UCSD-AML1 (cell line): ENCODE data around the gene S100A13.

Experiments
- DNase-seq: peaks from one replicate; lab custom pipeline; 2025; ENCODE audit not compliant: unreplicated experiment; lab: John Stamatoyannopoulos, UW

The S100A13 gene

DNA sequence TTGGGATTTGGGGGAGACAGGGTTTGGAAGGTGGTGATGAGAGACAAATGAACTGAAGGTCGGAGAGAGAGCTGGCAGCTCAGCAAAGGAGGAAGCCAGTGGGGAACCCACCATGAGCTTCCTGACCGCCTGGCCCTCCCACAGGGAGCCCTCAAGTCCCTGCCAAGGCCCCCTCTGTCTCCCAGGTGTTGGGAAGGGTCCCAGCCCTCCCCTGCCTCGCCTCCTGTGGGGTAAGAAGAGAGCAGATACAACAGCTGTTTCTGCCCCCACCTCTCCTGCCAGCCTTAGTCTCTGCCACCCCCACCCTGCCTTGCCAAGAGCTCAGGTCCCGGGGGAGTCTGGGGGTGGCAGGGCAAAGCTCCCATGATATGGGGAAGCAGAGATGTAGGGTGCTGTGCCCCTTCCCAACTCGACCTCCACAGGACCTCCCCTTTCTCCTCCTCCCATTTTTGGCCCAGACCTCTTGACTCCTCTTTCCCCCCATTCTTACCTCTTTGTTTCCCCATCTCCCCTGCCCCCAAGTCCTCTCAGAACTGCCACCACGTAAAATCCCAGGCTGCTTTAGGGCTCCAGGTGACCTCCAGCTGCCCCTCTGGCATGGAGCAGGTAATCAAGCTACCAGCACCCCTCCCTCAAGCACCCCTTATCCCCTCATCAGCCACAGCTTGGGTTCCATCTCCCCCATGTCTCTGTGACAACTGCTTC lies 1.5 kb upstream of the S100A13 start:
- DNase-seq: no peak

DNA sequence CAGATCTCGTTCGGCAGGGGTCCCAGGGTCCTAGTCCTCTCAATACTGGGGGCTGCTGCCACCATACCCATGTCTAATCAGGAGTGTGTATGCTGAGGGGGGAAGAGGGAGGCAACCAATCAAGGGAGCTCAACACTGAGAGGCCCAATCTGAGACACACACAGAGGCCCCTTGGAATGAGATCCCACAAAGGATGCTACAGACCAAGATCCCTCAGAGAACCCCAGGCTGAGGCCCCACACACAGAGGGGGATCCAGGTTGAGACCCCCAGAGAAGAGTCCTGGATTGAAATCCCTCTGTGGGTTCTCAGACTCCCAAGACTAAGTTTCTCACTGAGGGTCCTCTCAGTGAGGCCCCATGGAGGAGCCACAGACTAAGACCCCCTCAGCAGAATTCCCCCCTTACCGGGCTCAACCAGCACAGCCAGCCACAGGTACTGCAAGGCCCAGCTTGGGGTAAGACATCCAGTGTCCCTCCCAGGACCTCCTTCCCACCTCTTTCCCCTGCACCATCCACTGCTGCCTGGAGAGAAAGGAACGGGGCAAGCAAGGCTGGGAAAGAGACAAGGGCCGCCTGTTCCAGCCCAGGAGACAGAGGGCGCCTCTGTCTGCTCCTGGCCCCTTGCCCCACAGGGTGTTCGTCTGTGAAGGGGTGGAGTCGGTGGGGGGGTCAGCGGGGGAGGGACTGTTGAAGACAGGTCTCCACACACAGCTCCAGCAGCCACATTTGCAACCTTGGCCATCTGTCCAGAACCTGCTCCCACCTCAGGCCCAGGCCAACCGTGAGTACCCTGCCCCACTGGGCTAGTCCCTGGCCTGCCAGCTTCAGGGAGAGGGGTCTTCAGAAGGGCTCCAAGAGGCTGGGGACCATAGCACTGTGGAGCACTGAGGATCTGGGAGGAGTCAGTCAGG lies 666 bp upstream of the S100A13 start, which contains the start of gene S100A1:
TSS of gene S100A1 (plus strand) at position 720 of the 912 bp plus-strand sequence. CDS start 2,088 bp downstream, outside the sequence.
- peak; percentile 29 for DNase-seq

DNA sequence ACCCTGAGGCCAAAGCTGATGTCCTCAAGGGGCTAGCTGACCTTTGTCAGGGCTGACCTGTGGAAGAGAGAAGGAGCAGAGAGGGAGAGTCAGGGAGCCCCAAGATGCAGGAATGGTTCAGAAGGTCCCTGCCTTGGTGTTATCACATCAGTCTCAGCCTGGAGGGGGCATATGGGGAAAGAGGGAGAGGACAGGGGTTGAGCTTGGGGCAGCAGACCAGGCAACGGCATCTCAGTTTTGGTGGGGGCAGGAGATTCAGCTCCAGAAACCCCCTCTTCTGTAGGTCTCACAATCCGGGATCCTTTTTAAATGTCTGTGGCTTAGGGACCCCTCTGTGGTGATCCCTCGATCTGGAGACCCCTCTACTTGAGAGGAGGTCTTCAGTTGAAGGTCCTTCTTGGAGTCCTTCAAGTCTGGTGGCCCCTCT lies 815 bp downstream of the S100A13 start:
- DNase-seq: no peak

DNA sequence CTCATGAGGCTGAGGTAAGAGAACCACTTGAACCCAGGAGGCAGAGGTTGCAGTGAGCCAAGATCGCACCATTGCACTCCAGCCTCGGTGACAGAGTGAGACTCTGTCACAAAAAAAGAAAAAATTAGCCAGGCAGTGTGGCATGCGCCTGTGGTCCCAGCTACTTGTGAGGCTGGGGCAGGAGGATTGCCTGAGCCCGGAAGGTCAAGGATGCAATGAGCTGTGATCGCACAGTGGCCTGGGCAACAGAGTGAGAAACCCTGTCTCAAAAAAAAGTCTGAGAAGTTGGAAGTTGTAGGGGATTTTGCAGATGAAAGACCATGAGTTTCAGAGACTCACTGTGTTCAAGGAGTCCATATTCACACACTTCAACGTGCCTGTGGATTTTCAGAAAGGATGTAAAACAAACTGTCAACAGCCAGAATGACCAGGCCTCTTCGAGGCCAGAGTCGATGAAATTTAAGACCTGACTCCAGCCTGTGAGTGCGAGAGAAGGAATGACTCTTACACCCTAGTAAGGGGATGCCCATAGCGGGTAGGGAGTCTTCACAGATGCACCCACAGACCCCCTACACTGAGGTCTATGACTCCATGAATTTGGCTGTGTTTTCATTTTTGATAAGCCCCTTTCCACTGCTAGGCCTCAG lies 2.2 kb downstream of the S100A13 start:
- no peak for DNase-seq

DNA sequence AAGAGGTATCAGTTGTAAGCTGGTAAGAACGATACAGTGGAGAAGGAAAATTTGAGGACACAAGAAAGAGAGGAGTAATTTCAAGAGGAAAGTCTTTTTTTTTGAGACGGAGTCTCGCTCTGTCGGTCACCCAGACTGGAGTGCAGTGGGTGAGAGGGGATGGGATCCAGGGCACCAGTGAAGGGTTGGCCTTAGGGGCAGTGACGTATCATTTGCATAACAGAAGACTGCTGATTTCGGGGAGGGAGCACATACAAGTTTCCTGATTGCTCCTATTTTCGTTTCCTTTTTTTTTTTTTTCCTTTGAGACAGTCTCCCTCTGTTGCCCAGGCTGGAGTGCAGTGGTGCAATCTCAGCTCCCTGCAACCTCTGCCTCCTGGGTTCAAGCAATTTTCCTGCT lies 4.2 kb downstream of the S100A13 start:
- no peak for DNase-seq

DNA sequence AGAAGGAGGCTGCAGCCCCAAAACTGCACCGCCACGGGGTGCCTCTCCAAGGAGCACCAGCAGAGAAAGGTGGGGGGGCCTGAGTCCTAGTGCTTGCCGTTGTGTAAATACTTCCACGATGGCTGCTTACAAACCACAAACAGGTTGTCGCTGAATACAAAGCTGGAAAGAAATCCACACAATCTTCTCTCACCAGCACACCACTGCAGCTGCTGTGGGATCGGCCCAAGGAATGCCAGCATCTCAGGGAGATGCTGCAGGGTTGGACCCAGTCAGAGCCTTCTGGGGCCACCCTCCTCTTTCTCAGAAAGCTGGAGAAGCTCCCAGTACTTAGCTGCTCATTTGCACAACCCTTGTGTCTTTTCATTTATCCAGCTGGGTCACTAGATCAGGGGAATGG lies 8.1 kb downstream of the S100A13 start:
- DNase-seq: no peak

DNA sequence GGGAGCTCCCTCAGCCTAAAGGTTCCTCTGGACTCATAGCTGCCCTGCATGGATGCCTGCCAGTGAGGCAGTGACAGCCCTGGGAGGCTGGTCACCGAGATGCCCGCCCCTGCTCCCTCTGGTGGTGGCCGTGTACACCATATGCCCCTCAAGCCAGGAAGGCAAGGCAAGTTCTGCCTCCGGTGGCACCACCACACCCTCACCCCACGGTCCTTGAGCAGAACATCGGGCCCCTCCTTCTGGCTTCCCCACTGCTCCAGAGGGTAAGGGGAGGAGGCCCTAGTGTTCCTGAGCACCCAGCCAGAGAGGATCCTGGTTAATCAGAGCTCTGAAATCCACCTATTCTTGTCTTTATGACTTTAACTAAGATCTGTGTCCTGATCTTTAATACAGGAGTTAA lies 9.6 kb downstream of the S100A13 start:
- peak; percentile 79 for DNase-seq

DNA sequence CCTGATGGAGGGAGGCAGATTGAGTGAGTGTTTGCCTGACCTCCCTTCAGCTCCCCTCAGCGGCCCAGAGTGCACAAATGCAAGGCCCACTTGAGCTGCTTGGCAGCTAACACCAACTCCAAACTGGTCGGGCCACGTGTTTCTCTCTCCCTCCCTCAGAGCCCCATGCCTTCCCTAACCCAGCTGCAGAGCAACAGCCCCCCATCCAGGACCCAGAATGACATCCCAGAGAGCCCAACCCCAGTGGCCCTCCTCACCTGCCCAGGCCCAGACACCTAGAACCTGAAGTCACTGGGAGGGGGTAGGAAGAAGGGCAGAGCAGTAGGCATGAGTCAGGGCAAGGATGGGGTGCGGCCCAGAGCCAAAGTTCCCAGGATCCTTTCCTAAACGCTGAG lies 10.4 kb downstream of the S100A13 start:
- DNase-seq: no peak

DNA sequence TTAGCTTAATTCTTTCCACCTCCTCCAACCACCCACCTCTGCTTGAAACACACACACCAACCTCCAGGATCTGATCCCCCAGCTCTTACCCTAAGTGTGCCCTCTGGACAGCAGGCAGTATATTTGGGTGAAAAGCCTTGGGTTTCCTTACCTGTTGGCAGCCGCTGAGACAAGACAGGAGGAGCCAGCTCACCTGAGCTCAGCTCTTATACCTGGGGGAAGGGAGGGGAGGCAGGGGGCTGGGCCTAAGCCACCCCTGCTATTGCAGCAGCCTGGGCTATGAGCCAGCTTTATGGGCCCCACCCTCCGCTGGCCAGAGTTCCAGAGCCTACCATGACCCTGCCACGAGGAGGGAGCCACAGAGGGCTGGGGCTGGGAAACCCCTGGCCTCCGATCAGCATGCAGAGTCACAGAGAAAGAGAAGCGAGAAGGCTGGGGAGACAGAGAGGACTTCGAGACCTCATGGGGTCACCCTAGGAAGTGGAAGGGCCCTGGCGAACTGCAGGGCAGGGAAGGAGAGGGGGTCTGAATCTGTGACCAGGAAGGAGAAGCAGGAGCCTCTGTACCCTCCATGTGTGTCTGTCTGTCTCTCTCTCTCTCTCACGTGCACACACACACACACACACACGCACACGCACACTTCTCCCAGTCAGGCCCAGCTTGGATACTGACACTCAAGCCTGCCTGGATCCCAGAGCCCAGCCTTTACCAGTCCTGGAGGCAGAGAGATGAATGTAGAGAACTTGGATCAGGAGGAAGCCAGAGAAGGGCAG lies 11.0 kb downstream of the S100A13 start, which contains the start of gene S100A14:
TSS of gene S100A14 (minus strand) at position 182 of the 773 bp plus-strand sequence. CDS start 467 bp downstream, outside the sequence.
- no peak for DNase-seq

DNA sequence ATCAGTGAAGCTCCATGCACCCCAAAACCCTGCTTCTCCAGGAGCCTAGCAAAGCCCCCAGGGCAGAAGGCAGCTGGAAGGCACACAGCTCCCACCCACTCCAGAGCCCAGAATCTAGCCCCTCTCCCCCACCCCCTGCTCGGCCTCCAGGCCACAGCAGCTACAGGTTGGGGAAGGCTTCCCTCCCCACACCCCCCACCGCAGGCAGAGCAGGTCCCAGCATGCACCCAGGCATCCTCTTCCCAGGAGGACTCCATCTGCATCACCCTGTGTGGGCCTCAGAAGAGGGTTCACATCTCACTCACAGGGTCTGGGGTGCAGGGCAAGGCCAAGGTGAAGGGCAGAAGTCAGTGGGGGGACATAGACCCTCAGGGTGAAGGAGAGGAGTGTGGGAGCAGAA lies 11.9 kb downstream of the S100A13 start:
- DNase-seq: no peak

DNA sequence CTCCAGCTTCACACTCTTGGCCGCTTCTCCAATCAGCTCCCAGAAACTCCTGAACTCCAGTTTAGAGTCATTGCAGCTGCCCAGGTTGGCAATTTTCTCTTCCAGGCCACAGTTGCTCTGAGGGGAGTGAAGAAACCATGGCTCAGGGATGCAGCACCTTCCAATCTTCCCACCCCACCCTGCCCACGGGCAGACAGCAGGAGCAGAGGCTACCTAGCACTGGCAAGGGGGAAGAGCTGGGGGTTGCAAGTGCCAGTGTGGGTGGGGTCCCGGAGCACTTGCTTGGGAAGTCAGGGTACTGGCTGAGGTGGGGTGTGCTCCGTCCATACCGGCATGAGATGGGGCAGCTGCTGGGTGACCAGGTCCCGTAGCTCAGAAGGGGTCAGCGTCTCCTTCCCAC lies 12.4 kb downstream of the S100A13 start:
- no peak for DNase-seq

DNA sequence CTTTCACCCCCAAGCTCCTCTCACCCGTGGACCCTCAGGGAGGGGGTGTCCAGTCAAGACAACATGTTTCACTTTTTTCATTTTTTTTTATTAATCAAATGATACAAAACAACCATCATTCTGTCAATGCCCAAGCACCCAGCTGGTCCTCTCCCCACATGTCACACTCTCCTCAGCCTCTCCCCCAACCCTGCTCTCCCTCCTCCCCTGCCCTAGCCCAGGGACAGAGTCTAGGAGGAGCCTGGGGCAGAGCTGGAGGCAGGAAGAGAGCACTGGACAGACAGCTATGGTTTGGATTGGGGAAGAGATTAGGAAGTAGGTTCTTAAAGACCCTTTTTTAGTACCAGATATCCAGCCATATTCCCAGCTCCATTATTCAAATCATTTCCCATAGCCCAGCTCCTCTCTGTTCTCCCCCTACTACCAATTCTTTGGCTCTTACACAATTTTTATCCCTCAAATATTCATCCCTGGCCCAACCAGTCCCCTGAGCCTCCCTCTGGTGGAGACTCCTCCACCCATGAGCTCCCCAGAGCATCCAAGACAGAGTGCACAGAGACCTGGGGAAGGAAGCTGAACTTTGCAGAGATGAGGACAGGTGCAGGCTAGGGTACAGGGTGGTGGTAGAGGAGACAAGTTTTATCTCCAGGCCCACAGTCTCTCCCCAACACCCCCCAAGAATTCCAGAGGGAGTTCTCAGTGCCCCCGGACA lies 13.0 kb downstream of the S100A13 start:
- no peak for DNase-seq

DNA sequence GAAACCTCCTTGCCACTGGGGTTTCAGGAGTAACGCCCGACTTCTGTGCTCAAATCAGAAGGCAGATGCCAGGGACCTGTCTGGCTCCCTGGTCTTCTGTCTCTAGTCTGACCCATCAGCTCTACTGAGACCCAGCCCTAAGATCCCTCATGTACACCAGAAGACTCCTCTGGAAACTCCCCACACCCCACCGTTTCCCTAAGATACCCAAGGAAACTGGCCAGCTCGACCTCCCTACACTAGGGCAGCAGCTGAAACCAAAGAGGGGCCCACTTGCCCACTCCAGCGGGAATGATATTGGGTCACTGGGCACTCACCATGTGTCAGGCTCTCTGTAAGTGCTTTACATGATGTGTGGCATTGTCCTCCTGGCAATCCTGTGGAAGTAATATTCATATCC lies 13.9 kb downstream of the S100A13 start:
- no peak for DNase-seq

DNA sequence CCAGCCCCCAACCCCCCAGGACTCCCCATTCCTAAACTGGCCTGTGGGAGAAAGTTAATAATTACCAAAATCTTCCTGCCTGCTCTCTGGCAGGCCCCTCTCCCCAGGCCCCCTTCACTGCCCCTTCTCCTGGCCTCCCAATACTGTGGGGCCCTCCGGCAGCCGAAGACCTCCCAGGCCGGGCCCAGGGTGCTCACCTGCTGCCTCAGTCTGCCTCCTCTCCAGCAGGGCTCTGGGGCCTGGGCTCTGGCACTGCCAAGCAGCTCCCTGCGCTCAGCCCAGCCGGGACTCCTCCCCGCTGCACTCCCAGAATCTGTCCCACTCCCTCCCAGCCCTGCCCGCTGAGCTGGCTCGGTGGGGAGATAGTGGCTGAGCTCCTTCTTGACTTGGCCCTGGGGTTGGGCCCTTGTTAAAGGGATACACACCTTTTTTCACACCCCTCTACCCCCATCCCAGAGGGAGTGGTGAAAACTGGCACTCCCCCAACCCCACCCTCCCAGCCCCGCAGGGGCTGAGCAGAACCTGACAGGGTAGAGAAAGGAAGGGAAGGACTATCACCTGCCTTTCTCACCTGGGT lies 14.5 kb downstream of the S100A13 start, which contains the start of gene S100A16:
TSS of gene S100A16 (minus strand) at position 383 of the 577 bp plus-strand sequence. CDS start 4,986 bp downstream, outside the sequence.
- no peak for DNase-seq

DNA sequence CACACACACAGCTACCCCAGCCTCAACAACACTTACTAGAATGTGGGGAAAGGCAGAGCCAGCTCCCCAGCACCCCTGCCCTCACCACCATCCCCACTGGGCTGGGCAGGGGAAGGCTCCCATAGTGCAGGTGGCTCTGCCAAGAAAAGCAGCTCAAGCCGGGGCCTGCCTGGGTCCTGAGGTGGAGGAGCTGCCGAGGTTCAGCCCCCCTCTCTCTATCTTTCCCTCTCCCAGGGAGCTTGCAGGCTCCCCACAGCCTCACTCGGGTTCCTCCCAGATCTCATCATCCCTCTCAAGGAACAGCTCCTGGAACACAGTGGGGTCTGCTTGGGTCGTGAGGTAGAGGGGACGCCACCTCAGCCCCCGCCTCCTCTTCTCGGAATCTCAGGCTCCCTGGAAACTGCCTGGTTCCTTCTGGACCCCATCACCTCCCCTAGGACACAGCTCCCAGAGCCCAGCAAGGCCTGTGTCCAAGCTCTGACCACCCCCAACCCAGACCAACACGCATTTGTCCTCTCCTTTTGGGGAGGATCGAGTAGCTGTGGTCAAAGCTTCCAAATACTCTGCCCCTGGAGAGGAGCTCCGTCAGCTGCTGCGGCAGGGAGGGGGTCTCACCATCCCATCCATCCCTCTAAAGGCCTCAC lies 15.1 kb downstream of the S100A13 start:
- no peak for DNase-seq

DNA sequence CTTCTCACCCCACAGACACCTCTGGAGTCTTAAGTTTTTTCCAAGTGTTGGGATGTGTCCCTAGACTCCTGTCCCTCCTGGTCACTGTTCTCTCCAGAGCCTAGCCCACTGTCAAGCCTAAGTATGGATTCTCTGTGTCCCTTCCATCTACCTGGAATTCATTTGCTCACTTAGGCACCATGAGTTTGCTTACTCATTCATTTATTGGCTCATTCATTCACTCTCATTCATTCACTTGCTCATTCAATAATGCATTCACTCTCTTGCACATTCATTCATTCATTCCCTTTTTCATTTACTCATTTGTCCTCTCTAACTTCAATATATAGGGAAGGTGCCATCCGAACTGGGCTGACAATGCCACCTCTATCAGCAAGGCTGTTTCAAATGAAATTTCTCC lies 15.9 kb downstream of the S100A13 start:
- no peak for DNase-seq

DNA sequence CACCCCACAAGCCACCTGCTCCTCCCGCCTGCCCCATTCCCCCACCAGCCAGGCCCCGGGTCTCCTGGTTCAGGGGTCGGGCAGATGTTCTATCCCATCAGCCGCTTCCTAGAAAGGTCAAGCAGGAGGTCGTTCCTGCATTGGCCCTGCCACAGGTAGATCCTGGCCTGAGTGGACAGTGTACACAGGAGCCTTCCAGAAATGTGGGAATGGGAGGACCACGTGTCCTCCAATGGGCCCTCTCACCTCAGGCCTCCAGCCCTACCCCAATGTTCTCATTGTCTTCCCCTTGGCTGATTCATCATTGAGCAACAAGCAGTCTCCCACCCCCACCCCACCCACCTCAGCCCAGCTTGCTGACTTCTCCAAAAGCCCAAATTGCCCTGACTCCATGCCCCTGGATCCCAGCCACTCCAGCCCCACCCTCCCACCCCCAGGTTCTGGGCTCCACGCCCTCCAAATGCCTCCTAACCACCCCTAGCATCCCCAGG lies 16.4 kb downstream of the S100A13 start:
- DNase-seq: no peak

DNA sequence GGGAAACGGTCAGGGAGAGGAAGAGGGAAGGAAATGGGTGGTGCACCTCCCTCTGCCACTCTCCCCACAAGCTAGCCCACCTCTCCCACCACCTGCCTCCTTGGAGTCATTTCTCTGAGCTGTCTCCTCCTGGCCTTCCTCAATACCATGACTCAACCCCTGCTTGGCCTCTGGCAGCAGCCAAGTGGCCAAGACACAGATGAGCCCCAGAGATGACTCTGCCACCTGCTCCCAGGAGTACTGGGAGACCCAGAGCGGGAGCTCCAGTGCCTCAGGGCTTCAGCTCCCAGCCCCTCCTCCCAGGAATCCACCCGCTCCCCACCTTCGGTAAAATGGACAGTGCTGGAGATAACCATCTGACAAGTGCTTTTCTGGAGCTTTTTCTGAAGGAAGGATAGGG lies 17.0 kb downstream of the S100A13 start:
- DNase-seq: peak; percentile 27

DNA sequence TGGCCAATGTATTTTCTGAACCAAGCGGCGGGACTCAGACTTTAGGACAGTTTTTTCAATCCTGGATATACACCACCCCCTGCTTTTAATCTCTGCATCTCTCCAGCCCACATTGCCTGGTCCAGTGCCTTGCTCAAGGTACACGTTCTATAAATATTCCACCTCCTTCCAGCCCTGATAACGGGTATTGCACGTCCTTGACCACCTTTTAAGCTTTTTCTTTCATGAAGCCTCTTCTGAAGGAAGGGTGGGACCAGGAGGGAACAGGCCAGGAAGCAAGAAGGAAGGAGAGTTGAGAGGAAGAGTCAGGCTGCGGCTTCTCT lies 17.8 kb downstream of the S100A13 start:
- DNase-seq: no peak
